Right lobe of liver (tissue), 6 donors: ENCODE results near the gene SDR9C7. TPM values are rescaled to one million over a fixed set of nuclear protein-coding genes. Genes with fewer than 3 reads are reported as not detected.
"Not testable (repeated sequence)": the region's sequence is repeated elsewhere in the genome, so short reads cannot be mapped to it uniquely, and the experiment has no call there.

Source experiments
- ATAC-seq, 4 donors: fragments of 200-7000 bp; cut with Tn5 transposase; one replicate each; pipeline ENCODE4 v1.9.1; 2020; ENCODE audit warnings: mild to moderate bottlenecking in 4 of 4, moderate library complexity in 4 of 4
- DNase-seq, 3 donors: peaks; one replicate each; pipeline ENCODE4 v3.0.0-alpha.2; 2020
- H3K27ac ChIP-seq, 3 donors: fragments of 200-600 bp; one replicate each; pipeline ENCODE4 v1.8.0; 2022
- H3K27me3 ChIP-seq, 2 donors: fragments of 200-600 bp; one replicate each; pipeline ENCODE4 v1.8.0; 2022
- H3K36me3 ChIP-seq, 4 donors: fragments of 200-600 bp; sonication (generic) in 1 of 4; one replicate each; pipeline versions ENCODE4 v1.5.1 to v1.8.0; 2017 to 2022; ENCODE audit warnings: control low read depth in 1 of 4
- H3K4me1 ChIP-seq, 4 donors: fragments of 200-600 bp; sonication (generic) in 1 of 4; one replicate each; pipeline versions ENCODE4 v1.5.1 to v1.8.0; 2017 to 2022; ENCODE audit warnings: control low read depth in 1 of 4
- H3K4me3 ChIP-seq, 3 donors: fragments of 200-600 bp; one replicate each; pipeline ENCODE4 v1.8.0; 2022
- H3K9me3 ChIP-seq, 4 donors: fragments of 200-600 bp; sonication (generic) in 1 of 4; one replicate each; pipeline versions ENCODE4 v1.5.1 to v1.8.0; 2017 to 2022; ENCODE audit warnings: control low read depth in 1 of 4
- CTCF ChIP-seq, 4 donors: fragments of 200-600 bp in 3 of 4; fragments of 450-650 bp in 1 of 4; IDR thresholded peaks; one replicate each; pipeline versions ENCODE4 v1.5.1 to v1.8.0; 2016 to 2022; ENCODE audit warnings: antibody characterized with exemption in 4 of 4, mild to moderate bottlenecking in 2 of 4
- POLR2A ChIP-seq: fragments of 450-650 bp; IDR thresholded peaks from one replicate; pipeline ENCODE4 v1.6.1; 2017; ENCODE audit warnings: antibody characterized with exemption, mild to moderate bottlenecking
- WGBS: methylation state at CpG from one replicate; pipeline ENCODE4 v1.1.6; 2018; ENCODE audit warnings: low coverage, low lambda C conversion rate; ENCODE audit not compliant: insufficient coverage; ENCODE audit errors: missing lambda C conversion rate; 5-methylcytosine and 5-hydroxymethylcytosine counted together
- intact Hi-C, 2 donors: fragments of 100-400 bp; cut with DNase I; formaldehyde crosslinking; loops; one replicate each; pipeline versions ENCODE4 v1.11.2 to v1.14.1; 2022
- total RNA-seq, 6 experiments: library from RNA; depleted of rRNA in 2 of 6; stranded (reverse); fragments of >200 nt in 2 of 6; fragmentation: NEBNext Ultra II Directional in 3 of 6; extraction: Animal tissue kit (Norgen Biotek cat#: 25700) in 3 of 6; gene quantifications; one replicate each; pipeline versions ENCODE4 v1.1.0 to v1.2.4, GENCODE V29; 2016 to 2023
- donor health status: DM: no; HTN: yes; CAD: no.
- donor health status: DM: no; HTN: no; CAD: no.
- donor health status: DM: no; HTN: no; CAD: no.
- donor health status: DM: no; HTN: yes; CAD: no.
- donor health status: DM: no; HTN: yes; CAD: no.

Gene SDR9C7
- total RNA-seq, 6 experiments from 2014 or later: not detected

DNA sequence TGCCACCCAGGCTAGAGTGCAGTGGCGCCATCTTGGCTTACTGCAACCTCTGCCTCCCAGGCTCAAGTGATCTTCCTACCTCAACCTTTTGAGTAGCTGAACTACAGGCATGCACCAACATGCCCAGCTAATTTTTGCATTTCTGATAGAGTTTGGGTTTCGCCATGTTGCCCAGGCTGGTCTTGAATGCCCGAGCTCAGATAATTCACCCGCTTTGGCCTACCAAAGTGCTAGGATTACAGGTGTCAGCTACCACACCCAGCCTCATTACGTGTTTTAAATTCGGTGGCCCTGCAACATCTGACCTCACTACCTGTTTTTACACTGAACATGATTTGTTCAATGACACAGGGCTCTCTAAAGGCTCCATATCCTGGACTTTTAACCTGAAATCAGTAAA lies 46.1 kb upstream of the SDR9C7 start:
- Histone ChIP-seq H3K27ac (no peak overlapping the region), H3K4me1 (peaks cover 0 to 14% (median 6%) of the 10 kb centered on the region in 4 donors), H3K4me3 (no peak overlapping the region), H3K36me3 (no peaks in the 10 kb centered on the region), H3K27me3 (no peaks in the 10 kb centered on the region), H3K9me3 (no peaks in the 10 kb centered on the region)
- intact Hi-C loops: loop anchor here in 1 of 2 donors (10.0 kb wide), 1 partner anchor 215 kb away; the partner anchor contains the start of gene HSD17B6
- WGBS: 94% methylated on average over 6 of the region's 6 CpGs
- DNase-seq (no peak), ATAC-seq (no peak)
- TF ChIP-seq POLR2A: no peak
- TF ChIP-seq CTCF (IDR thresholded peaks at IDR 0.05): no peak

- peaks cover 0 to 14% (median 6%) of the 10 kb centered on the region in 4 donors for H3K4me1 ChIP-seq
- no peak for ATAC-seq
- H3K9me3 ChIP-seq: no peaks in the 10 kb centered on the region
- H3K27ac ChIP-seq: no peak overlapping the region
- no CpG with 5 or more reads among the region's 3 CpGs for WGBS
- H3K36me3 ChIP-seq: no peaks in the 10 kb centered on the region
- H3K27me3 ChIP-seq: no peaks in the 10 kb centered on the region
- TF ChIP-seq CTCF (IDR thresholded peaks at IDR 0.05): no peak
- TF ChIP-seq POLR2A: no peak
- no peak overlapping the region for H3K4me3 ChIP-seq
- intact Hi-C loops: loop anchor here in 1 of 2 donors (10.0 kb wide), 1 partner anchor 215 kb away; the partner anchor contains the start of gene HSD17B6
- no peak for DNase-seq
Observed at GRCh38 chr12:56979628-56980027, 45.4 kb upstream of the SDR9C7 start.

GRCh38 chr12:56978397-56979138 lies 44.4 kb upstream of the SDR9C7 start:
- peak; percentile 72 to 89 (median 86) for DNase-seq
- H3K9me3 ChIP-seq: no peaks in the 10 kb centered on the region
- no peaks in the 10 kb centered on the region for H3K36me3 ChIP-seq
- H3K27me3 ChIP-seq: no peaks in the 10 kb centered on the region
- H3K4me1 ChIP-seq: peaks cover 0 to 14% (median 6%) of the 10 kb centered on the region in 4 donors
- H3K4me3 ChIP-seq: no peak overlapping the region
- peak; percentile 99 to 100 (median 99) for ATAC-seq
- peak overlapping the region in 1 of 3 donors; percentile 47 for H3K27ac ChIP-seq
- WGBS: 51% methylated on average over 3 of the region's 3 CpGs
- intact Hi-C loops: no loop called here
- no peak for TF ChIP-seq POLR2A
- no peak for TF ChIP-seq CTCF (IDR thresholded peaks at IDR 0.05)

DNA sequence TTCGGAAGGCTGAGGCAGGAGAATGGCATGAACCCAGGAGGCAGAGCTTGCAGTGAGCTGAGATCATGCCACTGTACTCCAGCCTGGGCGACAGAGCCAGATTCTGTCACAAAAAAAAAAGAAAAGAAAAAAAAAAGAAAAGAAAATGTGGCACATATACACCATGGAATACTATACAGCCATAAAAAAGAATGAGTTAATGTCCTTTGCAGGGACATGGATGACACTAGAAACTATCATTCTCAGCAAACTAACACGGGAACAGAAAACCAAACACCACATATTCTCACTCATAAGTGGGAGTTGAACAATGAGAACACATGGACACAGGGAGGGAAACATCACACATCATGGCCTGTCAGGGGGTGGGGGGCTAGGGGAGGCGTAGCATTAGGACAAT lies 43.2 kb upstream of the SDR9C7 start:
- H3K27me3 ChIP-seq, H3K27ac ChIP-seq, ATAC-seq, H3K4me3 ChIP-seq, H3K36me3 ChIP-seq, intact Hi-C loops, H3K9me3 ChIP-seq, DNase-seq: not testable (repeated sequence)
- WGBS: 83% methylated on average over 3 of the region's 4 CpGs
- H3K4me1 ChIP-seq: peaks cover 0 to 14% (median 6%) of the 10 kb centered on the region in 4 donors

DNA sequence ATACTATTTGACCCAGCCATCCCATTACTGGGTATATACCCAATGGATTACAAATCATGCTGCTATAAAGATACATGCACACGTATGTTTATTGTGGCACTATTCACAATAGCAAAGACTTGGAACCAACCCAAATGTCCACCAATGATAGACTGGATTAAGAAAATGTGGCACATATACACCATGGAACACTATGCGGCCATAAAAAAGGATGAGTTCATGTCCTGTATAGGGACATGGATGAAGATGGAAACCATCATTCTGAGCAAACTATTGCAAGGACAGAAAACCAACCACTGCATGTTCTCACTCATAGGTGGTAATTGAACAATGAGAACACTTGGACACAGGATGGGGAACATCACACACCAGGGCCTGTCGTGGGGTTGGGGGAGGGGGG lies 40.0 kb upstream of the SDR9C7 start:
- H3K4me1 ChIP-seq: peaks cover 0 to 12% (median 6%) of the 10 kb centered on the region in 4 donors
- WGBS: 82% methylated on average over 3 of the region's 3 CpGs
- H3K27ac ChIP-seq, ATAC-seq, H3K36me3 ChIP-seq, DNase-seq, H3K4me3 ChIP-seq, H3K9me3 ChIP-seq, H3K27me3 ChIP-seq, intact Hi-C loops: not testable (repeated sequence)

DNA sequence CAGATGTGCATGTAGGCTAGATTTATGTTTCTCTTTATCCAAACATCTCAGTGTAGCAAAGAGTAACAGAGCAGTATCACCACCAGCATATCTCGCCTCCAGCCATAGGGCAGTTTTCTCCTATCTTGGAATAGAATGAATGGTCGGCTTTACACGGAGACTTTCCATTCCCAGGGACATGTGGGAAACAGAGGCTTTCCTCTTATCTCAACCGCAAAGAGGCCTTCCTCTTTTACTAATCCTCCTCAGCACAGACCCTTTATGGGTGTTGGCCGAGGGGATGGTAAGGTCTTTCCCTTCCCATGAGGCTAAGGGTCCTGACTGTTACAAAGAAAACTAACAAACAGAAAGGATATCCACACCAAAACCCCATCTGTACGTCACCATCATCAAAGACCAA lies 34.7 kb upstream of the SDR9C7 start:
- 59% methylated on average over 5 of the region's 6 CpGs for WGBS
- ATAC-seq, H3K36me3 ChIP-seq, H3K4me1 ChIP-seq, H3K27me3 ChIP-seq, H3K9me3 ChIP-seq, H3K4me3 ChIP-seq, intact Hi-C loops, DNase-seq, H3K27ac ChIP-seq: not testable (repeated sequence)

DNA sequence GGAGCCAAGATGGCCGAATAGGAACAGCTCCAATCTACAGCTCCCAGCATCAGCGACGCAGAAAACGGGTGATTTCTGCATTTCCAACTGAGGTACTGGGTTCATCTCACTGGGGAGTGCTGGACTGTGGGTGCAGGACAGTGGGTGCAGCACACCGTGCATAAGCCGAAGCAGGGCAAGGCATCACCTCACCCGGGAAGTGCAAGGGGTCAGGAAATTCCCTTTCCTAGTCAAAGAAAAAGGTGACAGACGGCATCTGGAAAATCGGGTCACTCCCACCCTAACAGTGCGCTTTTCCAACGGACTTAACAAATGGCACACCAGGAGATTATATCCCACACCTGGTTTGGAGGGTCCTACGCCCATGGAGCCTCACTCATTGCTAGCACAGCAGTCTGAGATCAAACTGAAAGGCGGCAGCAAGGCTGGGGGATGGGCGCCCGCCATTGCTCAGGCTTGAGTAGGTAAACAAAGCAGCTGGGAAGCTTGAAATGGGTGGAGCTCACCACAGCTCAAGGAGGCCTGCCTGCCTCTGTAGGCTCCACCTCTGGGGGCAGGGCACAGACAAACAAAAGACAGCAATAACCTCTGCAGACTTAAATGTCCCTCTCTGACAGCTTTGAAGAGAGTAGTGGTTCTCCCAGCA lies 31.9 kb upstream of the SDR9C7 start:
- 96% methylated on average over 11 of the region's 15 CpGs for WGBS
- H3K4me1 ChIP-seq, H3K9me3 ChIP-seq, H3K36me3 ChIP-seq, ATAC-seq, H3K27me3 ChIP-seq, H3K27ac ChIP-seq, intact Hi-C loops, H3K4me3 ChIP-seq, DNase-seq: not testable (repeated sequence)

GRCh38 chr12:56965124-56965523 lies 30.9 kb upstream of the SDR9C7 start:
- H3K36me3 ChIP-seq, ATAC-seq, H3K27ac ChIP-seq, DNase-seq, H3K4me3 ChIP-seq, H3K9me3 ChIP-seq, intact Hi-C loops, H3K4me1 ChIP-seq, H3K27me3 ChIP-seq: not testable (repeated sequence)
- WGBS: 87% methylated on average over 2 of the region's 4 CpGs
